ENCODE data around the gene IPPK.

DNA sequence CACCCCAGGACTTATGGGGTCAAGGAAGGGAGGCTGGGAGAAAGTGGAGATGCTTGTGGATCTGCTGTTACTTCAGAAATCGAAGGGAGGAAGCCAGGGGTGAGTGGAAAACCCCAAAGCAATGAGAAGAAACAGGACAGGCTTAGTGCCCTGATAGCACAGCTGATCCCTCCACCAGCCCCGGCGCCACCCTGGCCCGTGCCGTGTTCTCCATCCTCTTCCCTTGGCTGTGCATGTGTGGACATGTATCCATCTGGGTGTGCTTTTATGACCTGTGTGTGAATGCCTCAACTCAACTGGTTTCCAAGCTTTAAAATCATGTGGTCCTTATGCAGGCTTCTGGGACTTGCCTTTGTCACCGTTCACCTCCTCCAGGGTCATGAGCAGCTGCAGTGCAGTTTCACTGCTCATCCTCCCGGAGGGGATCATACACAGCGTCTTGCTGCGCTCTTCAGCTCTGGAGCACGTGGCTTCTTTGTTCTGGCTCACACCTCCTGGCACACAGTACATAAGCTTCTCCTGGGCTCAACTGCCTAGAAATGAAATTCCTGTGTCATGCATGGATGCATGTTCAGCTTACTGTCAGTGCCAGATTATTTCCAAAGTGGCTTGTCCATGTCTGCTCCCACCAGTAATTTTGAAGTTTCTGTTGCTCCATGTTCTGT, 58.2 kb downstream of the IPPK start:
- no peak for TF ChIP-seq SIN3A (IDR thresholded peaks at IDR 0.05; ENCODE audit: borderline replicate concordance, insufficient read depth, low read depth, low read length)
- no peak for TF ChIP-seq CTCF (IDR thresholded peaks at IDR 0.05)
- no peak for TF ChIP-seq POLR2AphosphoS5 (IDR thresholded peaks at IDR 0.05; ENCODE audit: low read depth, low read length)
